WTC11 (cell line): ENCODE measurements around the gene PRM2.

Source experiments
- CTCF ChIP-seq: fragments of 200-600 bp; IDR thresholded peaks from 2 replicates; pipeline ENCODE4 v1.8.0; 2022; ENCODE audit warnings: antibody characterized with exemption
- NFYB ChIP-seq: sonication (generic); formaldehyde crosslinking; conservative IDR thresholded peaks from 2 replicates; pipeline ENCODE4 v1.8.0; 2022; ENCODE audit warnings: low read depth, missing genetic modification reagents
- USF2 ChIP-seq: sonication (generic); formaldehyde crosslinking; IDR thresholded peaks from 2 replicates; pipeline ENCODE4 v1.8.1; 2023; ENCODE audit warnings: mild to moderate bottlenecking, missing genetic modification reagents, moderate library complexity

- TF ChIP-seq CTCF = no peak
- no peak for TF ChIP-seq NFYB (CRISPR knock-in tag)
- no peak for TF ChIP-seq USF2 (CRISPR knock-in tag)
Measured at GRCh38 chr16:11235703-11235991, 40.6 kb downstream of the PRM2 start.
